ENCODE data around the gene HIC1. TPM values are rescaled to one million over a fixed set of nuclear protein-coding genes. Genes with fewer than 3 reads are reported as not detected.

HIC1 gene
- total and polyA plus RNA-seq, 4 donors: 0.44 to 4.8 (median 3.7) TPM

DNA sequence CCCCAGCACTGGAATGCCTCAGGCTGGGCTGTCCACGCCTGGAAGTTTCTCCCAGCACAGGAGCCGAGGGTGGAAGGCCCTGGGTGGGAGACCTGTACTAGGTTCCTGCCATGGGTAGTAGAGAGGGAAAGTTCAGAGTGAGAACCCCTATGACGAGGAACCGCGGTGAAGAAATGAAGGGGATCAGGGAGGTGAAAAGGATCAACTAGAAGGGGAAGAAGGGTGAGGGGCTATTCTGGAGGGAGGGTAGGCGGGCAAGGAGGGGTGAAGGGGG, 5.4 kb downstream of the HIC1 start:
- Histone ChIP-seq H3K36me3 (ENCODE audit: control insufficient read depth in 4 of 4, insufficient read depth in 3 of 4, low read depth in 1 of 4, low read length in 3 of 4) (peaks cover 0 to 9% (median 3%) of the 10 kb centered on the region in 4 donors), H3K9ac (ENCODE audit: low read depth in 1 of 2, low read length in 2 of 2) (no peak overlapping the region), H3K4me3 (ENCODE audit: low read depth in 1 of 3, low read length in 3 of 3) (no peak overlapping the region), H3K27me3 (ENCODE audit: control insufficient read depth in 4 of 4, insufficient read depth in 4 of 4, low read length in 3 of 4) (no peaks in the 10 kb centered on the region), H3K4me1 (ENCODE audit: control insufficient read depth in 4 of 4, insufficient read depth in 4 of 4, low read length in 3 of 4) (peaks cover 7 to 39% (median 27%) of the 10 kb centered on the region in 4 donors), H3K9me3 (ENCODE audit: control insufficient read depth in 4 of 4, low read length in 3 of 4) (no peaks in the 10 kb centered on the region), H3K27ac (ENCODE audit: low read depth in 1 of 2, low read length in 2 of 2) (peak overlapping the region; percentile 37 to 44)
- TF ChIP-seq FOXA2 (IDR thresholded peaks at IDR 0.05): no peak
- no peak for TF ChIP-seq EGR1 (IDR thresholded peaks at IDR 0.05; ENCODE audit: low read depth in 2 of 2)
- TF ChIP-seq, protein P1, sequence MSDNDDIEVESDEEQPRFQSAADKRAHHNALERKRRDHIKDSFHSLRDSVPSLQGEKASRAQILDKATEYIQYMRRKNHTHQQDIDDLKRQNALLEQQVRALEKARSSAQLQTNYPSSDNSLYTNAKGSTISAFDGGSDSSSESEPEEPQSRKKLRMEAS (IDR thresholded peaks at IDR 0.05): no peak
- no peak for TF ChIP-seq HNF4G (IDR thresholded peaks at IDR 0.05)
- no peak for TF ChIP-seq JUND (IDR thresholded peaks at IDR 0.05)
- TF ChIP-seq SP1 (IDR thresholded peaks at IDR 0.05): no peak
- TF ChIP-seq, protein P2, sequence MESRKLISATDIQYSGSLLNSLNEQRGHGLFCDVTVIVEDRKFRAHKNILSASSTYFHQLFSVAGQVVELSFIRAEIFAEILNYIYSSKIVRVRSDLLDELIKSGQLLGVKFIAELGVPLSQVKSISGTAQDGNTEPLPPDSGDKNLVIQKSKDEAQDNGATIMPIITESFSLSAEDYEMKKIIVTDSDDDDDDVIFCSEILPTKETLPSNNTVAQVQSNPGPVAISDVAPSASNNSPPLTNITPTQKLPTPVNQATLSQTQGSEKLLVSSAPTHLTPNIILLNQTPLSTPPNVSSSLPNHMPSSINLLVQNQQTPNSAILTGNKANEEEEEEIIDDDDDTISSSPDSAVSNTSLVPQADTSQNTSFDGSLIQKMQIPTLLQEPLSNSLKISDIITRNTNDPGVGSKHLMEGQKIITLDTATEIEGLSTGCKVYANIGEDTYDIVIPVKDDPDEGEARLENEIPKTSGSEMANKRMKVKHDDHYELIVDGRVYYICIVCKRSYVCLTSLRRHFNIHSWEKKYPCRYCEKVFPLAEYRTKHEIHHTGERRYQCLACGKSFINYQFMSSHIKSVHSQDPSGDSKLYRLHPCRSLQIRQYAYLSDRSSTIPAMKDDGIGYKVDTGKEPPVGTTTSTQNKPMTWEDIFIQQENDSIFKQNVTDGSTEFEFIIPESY (IDR thresholded peaks at IDR 0.05): no peak
- no peak for TF ChIP-seq TAF1 (conservative IDR thresholded peaks at IDR 0.05)
- WGBS: 86% methylated on average over 6 of the region's 6 CpGs
- no peak for DNase-seq (ENCODE audit: low spot score)

DNA sequence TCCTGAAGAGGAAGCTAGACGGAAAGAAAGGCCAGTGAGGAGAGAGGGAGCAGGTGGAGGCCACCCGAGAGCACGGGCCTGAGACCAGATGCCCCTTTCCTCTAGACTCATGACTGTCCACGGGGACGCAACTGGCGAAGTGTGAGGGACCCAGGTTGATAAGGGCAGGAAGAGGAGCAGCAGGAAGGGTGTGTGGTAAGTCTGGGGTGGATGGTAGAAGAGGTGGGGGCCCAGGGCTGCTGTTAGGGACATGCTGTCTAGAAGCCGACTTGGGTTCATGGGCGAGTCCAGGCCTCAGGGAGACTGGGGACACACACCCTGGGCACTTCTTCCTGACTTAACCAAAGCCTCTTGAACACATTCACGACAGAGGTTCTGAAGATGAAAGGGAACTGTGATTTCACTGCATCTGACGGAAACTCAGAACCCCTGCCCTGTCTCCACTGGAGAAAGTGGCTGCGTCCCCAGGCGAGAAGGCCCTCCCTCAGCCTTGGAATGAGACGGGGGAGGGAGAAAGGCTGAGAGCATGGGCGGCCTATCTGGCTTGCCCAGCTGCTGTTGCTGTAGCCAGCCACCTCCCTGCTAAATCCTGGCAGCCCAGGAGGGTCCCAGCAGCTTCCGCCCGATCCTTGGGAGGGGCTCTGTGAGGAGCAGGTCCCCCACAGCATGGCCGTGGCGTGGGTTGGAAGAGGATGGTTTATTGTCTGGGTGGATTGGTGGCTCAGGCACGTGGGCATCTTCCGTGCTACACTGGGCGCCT, 6.0 kb downstream of the HIC1 start:
- Histone ChIP-seq H3K9me3 (ENCODE audit: control insufficient read depth in 4 of 4, low read length in 3 of 4) (no peaks in the 10 kb centered on the region), H3K27me3 (ENCODE audit: control insufficient read depth in 4 of 4, insufficient read depth in 4 of 4, low read length in 3 of 4) (no peaks in the 10 kb centered on the region), H3K4me1 (ENCODE audit: control insufficient read depth in 4 of 4, insufficient read depth in 4 of 4, low read length in 3 of 4) (peaks cover 7 to 37% (median 24%) of the 10 kb centered on the region in 4 donors), H3K36me3 (ENCODE audit: control insufficient read depth in 4 of 4, insufficient read depth in 3 of 4, low read depth in 1 of 4, low read length in 3 of 4) (peaks cover 0 to 9% (median 3%) of the 10 kb centered on the region in 4 donors), H3K4me3 (ENCODE audit: low read depth in 1 of 3, low read length in 3 of 3) (no peak overlapping the region), H3K27ac (ENCODE audit: low read depth in 1 of 2, low read length in 2 of 2) (peak overlapping the region; percentile 37 to 44), H3K9ac (ENCODE audit: low read depth in 1 of 2, low read length in 2 of 2) (no peak overlapping the region)
- WGBS: 80% methylated on average over 21 of the region's 21 CpGs
- no peak for DNase-seq (ENCODE audit: low spot score)
- TF ChIP-seq HNF4G (IDR thresholded peaks at IDR 0.05) (no peak), TAF1 (conservative IDR thresholded peaks at IDR 0.05) (no peak), SP1 (IDR thresholded peaks at IDR 0.05) (no peak), RAD21 (IDR thresholded peaks at IDR 0.05) (no peak)
- TF ChIP-seq, protein P3, sequence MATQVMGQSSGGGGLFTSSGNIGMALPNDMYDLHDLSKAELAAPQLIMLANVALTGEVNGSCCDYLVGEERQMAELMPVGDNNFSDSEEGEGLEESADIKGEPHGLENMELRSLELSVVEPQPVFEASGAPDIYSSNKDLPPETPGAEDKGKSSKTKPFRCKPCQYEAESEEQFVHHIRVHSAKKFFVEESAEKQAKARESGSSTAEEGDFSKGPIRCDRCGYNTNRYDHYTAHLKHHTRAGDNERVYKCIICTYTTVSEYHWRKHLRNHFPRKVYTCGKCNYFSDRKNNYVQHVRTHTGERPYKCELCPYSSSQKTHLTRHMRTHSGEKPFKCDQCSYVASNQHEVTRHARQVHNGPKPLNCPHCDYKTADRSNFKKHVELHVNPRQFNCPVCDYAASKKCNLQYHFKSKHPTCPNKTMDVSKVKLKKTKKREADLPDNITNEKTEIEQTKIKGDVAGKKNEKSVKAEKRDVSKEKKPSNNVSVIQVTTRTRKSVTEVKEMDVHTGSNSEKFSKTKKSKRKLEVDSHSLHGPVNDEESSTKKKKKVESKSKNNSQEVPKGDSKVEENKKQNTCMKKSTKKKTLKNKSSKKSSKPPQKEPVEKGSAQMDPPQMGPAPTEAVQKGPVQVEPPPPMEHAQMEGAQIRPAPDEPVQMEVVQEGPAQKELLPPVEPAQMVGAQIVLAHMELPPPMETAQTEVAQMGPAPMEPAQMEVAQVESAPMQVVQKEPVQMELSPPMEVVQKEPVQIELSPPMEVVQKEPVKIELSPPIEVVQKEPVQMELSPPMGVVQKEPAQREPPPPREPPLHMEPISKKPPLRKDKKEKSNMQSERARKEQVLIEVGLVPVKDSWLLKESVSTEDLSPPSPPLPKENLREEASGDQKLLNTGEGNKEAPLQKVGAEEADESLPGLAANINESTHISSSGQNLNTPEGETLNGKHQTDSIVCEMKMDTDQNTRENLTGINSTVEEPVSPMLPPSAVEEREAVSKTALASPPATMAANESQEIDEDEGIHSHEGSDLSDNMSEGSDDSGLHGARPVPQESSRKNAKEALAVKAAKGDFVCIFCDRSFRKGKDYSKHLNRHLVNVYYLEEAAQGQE (IDR thresholded peaks at IDR 0.05): no peak
- TF ChIP-seq, protein P2 (IDR thresholded peaks at IDR 0.05): no peak
- TF ChIP-seq, protein P4, sequence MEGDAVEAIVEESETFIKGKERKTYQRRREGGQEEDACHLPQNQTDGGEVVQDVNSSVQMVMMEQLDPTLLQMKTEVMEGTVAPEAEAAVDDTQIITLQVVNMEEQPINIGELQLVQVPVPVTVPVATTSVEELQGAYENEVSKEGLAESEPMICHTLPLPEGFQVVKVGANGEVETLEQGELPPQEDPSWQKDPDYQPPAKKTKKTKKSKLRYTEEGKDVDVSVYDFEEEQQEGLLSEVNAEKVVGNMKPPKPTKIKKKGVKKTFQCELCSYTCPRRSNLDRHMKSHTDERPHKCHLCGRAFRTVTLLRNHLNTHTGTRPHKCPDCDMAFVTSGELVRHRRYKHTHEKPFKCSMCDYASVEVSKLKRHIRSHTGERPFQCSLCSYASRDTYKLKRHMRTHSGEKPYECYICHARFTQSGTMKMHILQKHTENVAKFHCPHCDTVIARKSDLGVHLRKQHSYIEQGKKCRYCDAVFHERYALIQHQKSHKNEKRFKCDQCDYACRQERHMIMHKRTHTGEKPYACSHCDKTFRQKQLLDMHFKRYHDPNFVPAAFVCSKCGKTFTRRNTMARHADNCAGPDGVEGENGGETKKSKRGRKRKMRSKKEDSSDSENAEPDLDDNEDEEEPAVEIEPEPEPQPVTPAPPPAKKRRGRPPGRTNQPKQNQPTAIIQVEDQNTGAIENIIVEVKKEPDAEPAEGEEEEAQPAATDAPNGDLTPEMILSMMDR (IDR thresholded peaks at IDR 0.05; ENCODE audit: low read depth, low read length, missing input control): no peak
- TF ChIP-seq, protein P5, sequence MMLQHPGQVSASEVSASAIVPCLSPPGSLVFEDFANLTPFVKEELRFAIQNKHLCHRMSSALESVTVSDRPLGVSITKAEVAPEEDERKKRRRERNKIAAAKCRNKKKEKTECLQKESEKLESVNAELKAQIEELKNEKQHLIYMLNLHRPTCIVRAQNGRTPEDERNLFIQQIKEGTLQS (IDR thresholded peaks at IDR 0.05): no peak

Data from liver (tissue), 9 donors.